Epithelial cell of proximal tubule (primary cell): ENCODE measurements around the gene MXD4. TPM values are rescaled to one million over a fixed set of nuclear protein-coding genes. Genes with fewer than 3 reads are reported as not detected.

Source experiments
- DNase-seq: peaks from one replicate; pipeline ENCODE4 v3.0.0-alpha.2; 2011; ENCODE audit warnings: low read depth
- H3K4me3 ChIP-seq: 2 replicates; pipeline ENCODE4 v1.5.1; 2011; ENCODE audit warnings: low read depth, mild to moderate bottlenecking, low read length
- total RNA-seq: library from RNA; depleted of rRNA; stranded (reverse); fragments of >200 nt; gene quantifications from 2 replicates; pipeline ENCODE4 v1.2.3, GENCODE V29; 2015
- TF ChIP-seq, protein P1 (sequence below): conservative IDR thresholded peaks from 2 replicates; pipeline ENCODE4 v1.5.1; 2012; ENCODE audit warnings: low read depth, mild to moderate bottlenecking, low read length

MXD4 gene
- total RNA-seq, 1 donor from 2014 or later = 26.9 TPM

DNA sequence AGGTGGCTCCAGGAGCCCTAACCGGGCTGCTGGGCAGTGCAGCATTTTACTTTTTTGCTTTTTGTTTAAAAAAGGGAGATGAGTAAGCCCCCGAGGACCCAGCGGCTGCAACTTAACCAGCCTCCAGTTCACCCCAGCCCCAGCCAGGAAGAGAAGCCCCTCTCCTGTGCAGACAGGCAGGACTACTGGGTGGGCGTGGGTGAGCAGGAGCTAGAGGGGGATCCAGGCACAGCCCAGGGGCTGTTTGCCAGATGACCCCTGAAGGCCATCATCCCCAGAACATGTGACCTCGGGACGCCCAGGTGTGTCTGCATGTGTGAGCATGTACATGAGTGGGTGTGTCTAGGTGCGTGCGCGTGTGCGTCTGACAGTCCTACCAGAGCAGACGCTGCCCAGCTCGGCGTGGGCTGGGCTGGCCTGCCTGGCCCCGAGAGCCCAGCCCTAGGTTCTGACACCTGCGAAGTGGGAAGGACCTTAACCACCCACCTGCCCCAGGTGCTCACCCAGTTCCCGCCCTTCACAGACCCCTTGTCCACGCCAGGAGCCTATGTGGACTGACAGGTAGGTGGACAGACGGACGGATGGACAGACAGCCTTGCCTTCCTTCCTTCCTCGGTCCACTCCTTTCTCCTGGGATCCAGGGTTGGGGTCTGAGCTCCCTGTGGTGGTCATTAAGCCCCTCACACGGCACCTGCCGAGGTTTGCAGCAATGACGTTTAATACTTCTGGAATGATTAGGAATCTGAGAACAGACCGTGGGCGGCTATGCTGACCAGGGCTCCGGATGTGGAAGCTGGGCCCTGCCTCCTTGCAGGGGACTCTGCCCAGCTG is 12.2 kb downstream of the MXD4 start:
- TF ChIP-seq, protein P1, sequence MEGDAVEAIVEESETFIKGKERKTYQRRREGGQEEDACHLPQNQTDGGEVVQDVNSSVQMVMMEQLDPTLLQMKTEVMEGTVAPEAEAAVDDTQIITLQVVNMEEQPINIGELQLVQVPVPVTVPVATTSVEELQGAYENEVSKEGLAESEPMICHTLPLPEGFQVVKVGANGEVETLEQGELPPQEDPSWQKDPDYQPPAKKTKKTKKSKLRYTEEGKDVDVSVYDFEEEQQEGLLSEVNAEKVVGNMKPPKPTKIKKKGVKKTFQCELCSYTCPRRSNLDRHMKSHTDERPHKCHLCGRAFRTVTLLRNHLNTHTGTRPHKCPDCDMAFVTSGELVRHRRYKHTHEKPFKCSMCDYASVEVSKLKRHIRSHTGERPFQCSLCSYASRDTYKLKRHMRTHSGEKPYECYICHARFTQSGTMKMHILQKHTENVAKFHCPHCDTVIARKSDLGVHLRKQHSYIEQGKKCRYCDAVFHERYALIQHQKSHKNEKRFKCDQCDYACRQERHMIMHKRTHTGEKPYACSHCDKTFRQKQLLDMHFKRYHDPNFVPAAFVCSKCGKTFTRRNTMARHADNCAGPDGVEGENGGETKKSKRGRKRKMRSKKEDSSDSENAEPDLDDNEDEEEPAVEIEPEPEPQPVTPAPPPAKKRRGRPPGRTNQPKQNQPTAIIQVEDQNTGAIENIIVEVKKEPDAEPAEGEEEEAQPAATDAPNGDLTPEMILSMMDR = no peak
- DNase-seq = no peak
- H3K4me3 ChIP-seq = no peak overlapping the region

- TF ChIP-seq, protein P1 = no peak
- H3K4me3 ChIP-seq = no peak overlapping the region
- DNase-seq = no peak
These were observed 13.1 kb downstream of the MXD4 start for GRCh38 chr4:2248821-2249261.

DNA sequence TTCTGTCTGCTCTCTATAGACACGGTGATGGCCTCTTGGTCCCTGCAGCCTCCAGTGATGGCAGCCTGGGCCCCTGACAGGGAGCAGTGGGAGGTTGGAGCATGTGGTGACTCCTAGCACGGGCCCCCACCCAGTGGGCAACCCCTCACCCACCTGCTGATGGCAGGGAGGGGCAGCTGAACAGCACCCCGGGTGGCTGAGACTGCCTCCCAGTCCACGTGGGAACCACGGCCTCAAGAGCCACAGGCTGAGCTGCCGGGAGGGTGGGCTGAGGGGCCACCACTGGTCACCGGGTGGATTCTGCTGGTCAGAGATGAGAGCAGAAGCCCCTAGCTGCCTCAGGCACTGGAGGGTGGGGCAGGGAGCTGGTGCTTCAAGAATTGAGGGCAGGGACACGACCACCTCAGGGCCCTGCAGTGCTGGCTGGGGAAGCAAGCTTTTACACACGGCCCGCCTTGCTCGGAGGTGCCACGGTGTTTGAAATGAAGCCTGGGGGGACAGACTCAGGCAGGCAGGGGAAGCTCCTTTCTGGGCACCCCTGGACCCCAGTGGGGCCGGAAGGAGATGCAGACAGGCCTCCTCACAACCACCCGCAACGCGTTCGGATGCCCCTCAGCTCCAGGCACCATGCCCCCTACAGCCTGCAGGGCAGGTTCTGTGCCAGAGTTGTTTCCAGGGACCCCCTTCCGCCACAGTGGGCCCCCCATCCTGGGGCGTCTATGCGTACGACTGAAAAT is 13.7 kb downstream of the MXD4 start:
- DNase-seq = no peak
- H3K4me3 ChIP-seq = no peak overlapping the region
- TF ChIP-seq, protein P1 = no peak

GRCh38 chr4:2247128-2248043 is 14.5 kb downstream of the MXD4 start:
- no peak for DNase-seq
- TF ChIP-seq, protein P1 = no peak
- no peak overlapping the region for H3K4me3 ChIP-seq

DNA sequence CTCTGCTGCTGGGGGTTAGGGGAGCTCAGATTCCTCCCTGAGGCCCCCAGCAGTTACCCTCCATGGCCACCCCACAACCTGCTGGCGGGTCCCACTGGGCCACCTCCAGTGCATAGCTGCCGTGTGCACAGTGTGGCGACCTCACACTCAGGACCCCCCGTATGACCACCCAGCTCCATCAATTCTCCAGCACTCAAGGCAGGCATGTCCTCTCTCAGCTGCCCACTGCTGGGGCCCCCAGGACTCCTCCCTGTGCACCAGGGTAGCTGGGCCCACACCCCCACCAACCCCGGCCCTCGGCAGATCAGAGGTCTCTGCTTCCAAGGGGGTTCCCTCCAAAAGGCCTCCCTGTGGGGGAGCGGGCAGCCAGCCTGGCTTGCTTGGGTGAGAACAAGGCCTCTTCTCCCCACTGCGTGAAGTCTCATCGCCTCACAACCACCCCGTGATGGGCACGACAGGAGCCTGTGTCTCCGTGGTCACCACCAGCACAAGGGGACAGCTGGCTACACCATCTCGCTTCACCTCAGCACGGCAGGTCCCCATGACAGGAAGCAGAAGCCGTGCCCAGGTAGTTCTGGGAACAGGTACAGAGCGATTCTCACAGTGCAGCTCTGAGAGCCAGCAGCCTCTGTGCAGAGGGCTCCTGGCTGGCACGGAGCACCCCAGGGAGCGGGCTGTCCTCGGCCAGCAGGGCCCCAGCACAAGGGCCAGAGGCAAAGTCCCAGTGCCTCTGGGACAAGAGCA is 15.4 kb downstream of the MXD4 start:
- DNase-seq = no peak
- TF ChIP-seq, protein P1 = no peak

DNA sequence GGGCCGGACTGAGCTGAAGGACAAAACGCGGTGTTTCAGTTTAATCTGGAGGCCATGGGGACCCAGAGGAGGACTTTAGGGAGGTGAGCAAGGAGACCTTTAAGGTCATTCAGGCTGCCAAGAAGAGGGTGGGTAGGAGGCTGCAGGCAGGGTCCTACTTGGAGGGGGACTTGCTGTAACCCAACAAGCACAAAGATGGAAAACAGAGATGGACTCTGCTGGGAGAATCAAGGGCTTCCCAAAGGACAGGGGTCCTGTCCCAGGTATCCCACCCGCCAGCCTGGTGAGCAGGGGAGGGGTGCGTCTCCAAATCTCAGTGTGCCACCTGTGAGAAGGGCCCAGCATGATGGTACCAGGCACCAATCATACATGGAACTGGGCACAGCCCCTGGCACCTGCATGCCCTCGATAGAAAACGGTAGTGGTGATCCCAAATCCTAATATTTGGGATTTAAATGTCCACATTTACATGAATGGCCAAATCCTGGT is 16.1 kb downstream of the MXD4 start:
- DNase-seq = no peak
- H3K4me3 ChIP-seq = no peak overlapping the region
- TF ChIP-seq, protein P1 = no peak

More for the DNA sequence above, 15.4 kb downstream of the MXD4 start:
- no peak overlapping the region for H3K4me3 ChIP-seq
